RCC 7860 (cell line): Measurements from ENCODE around the gene ZNF491.
"Not testable (repeated sequence)": the region's sequence is repeated elsewhere in the genome, so short reads cannot be mapped to it uniquely, and the experiment has no call there.

Experiments used
- DNase-seq: peaks from one replicate; pipeline ENCODE4 v3.0.0-alpha.2; 2015; ENCODE audit warnings: low spot score
- FAIRE-seq: peaks from 2 replicates; lab custom pipeline; 2012; peaks lifted over from hg19 to GRCh38; lab: Jason Lieb, UNC

ZNF491 gene

DNA sequence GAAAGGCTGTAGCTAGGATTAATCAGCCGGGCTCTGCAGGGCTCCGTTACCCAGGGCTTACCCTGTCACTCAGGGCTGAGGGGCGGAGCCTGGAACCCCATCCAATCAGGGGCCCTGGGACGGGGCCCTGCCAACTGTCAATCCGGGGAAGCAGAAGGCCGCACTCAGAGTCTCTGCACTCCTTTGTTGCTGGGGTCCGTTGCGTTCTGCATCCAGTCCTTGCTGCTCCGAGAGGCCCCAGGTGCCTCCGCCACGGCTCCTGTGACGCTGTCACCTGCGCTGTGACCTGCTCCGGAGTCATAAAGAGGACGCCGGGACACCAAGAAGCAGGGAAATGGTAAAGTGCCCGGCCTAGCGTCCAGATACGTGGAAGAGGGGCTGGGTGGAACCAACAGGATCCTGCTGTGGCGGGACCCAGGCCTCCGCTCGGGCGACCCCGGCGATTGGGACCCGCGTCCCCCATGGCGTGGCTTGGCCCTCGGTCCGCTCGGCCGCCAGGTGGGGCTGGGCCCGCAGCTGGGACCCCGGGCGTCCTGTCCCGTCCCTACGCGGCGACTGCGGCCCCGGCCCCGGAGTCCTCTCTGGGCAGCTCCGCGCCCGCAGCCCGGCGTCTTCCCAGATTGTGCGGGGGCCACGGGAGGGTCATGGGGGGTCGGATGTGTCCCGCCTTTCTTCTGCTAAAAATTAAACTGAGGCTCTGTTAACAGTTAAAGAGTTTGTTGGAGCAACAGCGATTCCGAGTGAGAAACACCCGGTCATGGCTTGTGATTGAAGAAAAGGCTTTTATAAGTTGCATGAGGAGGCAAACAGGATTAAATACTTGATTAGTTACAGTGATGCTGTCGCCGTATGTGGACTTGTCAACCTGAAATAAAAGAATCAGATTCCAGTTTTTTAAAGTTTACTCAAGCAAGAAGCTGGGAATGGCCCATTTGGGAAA is at the start of gene ZNF491:
TSS of gene ZNF491 (plus strand) at position 133 of the 940 bp plus-strand sequence. CDS start 7,431 bp downstream, outside the sequence.
- FAIRE-seq = peak; percentile 72
- DNase-seq = peak; percentile 75

DNA sequence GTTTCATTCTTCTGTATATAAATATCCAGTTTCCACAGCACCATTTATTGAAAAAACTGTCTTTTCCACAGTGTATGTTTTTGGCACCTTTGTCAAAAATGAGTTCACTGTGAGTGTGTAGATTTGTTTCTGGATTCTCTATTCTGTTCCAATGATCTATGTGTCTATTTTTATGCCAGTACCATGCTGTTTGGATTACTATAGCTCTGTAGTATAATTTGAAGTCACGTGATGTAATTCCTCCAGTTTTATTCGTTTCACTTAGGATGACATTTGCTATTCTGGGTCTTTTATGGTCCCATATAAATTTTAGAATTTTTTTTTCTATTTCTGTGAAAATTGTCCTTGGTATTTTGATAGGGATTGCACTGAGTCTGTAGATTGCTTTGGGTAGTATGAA is 48.6 kb upstream of the ZNF491 start:
- FAIRE-seq = no peak
- DNase-seq = no peak

- DNase-seq = no peak
- FAIRE-seq = no peak
These were observed 46.0 kb upstream of the ZNF491 start for GRCh38 chr19:11752244-11752736.

GRCh38 chr19:11754663-11755062 is 43.7 kb upstream of the ZNF491 start:
- FAIRE-seq (no peak), DNase-seq (no peak)

- FAIRE-seq (no peak), DNase-seq (no peak)
These were observed 41.4 kb upstream of the ZNF491 start for GRCh38 chr19:11756965-11757364.

DNA sequence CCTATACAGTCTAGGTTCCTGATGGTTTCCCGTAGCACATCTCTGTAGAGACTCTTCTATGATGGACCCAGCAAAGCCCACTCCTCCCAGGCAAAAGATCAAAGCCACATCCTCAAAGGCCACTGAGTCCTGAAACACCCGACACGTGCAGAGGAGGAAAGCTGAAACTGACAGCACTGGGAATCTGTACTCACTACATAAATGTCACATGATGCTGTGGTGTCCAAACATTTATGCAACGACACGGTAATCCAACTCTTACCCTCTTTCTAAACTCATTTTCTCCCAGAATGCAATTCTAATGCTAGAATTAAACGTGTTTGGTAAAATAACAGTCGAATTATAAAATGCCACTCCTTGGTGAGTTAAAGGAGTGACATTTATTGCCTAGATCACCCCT is 38.5 kb upstream of the ZNF491 start:
- FAIRE-seq (no peak), DNase-seq (no peak)

- FAIRE-seq (no peak), DNase-seq (no peak)
These were observed 35.2 kb upstream of the ZNF491 start for GRCh38 chr19:11763117-11763516.

- FAIRE-seq (no peak), DNase-seq (no peak)
These were observed 34.7 kb upstream of the ZNF491 start for GRCh38 chr19:11763611-11764010.

DNA sequence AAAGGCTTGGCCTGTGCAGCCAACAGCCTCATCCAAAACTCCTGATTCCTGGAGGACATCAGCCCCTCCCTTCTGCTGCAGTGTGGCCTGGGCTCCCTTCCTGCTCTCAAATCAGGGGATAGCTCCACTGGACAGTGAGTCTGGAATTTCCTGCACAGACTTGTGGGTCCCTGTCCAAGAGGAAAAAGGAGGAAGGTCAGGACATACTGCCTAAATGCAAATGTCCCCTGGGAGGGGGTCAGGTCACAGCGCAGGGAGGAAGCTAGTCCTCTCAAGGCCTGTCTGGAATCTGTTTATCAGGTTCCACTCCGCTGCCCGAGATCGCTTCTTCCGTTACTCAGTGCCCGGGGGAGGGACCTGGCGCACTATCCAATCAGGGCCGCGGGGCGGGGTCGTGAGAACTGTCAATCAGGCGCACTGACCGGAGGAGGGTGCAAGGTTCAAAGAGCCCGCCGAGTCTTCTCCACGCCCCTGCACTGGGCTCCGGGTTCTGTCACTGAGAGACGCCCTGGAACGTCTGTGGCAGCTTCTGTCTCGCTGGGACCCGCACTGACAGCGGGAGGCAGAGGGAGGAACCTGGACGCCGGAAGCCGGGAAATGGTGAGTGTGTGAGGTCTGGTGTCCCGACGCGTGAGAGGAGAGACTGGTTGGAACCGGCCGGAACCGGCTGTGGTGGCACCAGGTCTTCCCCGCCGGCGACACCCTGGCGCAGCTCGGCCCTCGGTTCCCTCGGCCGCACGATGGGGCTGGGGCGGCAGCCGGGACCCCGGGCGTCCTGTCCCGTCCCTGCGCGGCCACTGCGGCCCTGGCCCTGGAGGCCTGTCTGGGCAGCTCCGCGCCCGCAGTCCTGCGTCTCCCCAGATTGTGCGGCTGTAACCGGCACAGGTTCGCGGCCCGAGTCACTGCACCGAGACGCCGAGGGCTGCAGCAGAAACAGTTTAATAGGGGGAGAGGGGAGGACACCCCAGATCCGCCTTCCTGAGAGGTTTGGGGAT is 31.4 kb upstream of the ZNF491 start, which contains the start of gene ZNF441:
TSS of gene ZNF441 (plus strand) at position 404 of the 995 bp plus-strand sequence. CDS start at position 598, 194 bp downstream.
- peak; percentile 89 for FAIRE-seq
- peak; percentile 93 for DNase-seq

DNA sequence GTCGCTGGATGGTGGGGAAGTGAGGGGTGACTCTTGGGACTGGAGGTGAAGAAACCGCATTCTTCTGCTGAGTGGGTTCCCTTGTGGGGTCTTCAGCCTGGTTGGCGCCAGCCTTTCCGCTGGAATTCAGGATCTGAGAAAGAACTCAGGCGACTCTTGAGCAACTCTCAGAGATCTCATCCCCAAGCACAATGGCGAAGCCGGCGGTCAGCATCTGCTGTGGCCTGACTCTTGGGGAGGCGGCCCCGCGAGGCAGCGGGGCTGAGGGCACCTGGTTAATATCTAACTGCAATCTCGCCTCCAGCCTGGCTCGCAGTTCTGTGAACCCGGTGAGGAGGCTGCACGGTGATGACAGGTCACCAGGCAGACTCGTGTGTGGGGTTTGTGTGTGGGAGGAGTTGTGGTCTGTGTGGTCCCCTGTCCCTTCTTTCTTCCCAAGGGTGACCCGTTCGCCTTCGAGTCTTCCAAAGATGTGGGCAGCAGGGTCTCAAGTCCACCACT is 30.6 kb upstream of the ZNF491 start:
- DNase-seq (peak; percentile 75), FAIRE-seq (peak; percentile 83)

GRCh38 chr19:11769995-11770394 is 28.3 kb upstream of the ZNF491 start:
- DNase-seq = no peak
- no peak for FAIRE-seq

- not testable (repeated sequence) for DNase-seq
These were observed 26.8 kb upstream of the ZNF491 start for GRCh38 chr19:11771520-11771919.

GRCh38 chr19:11776669-11777068 is 21.7 kb upstream of the ZNF491 start:
- DNase-seq, FAIRE-seq: not testable (repeated sequence)

More at GRCh38 chr19:11771520-11771919, 26.8 kb upstream of the ZNF491 start:
- FAIRE-seq = not testable (repeated sequence)

GRCh38 chr19:11780431-11781020 is 17.8 kb upstream of the ZNF491 start:
- FAIRE-seq = no peak
- no peak for DNase-seq

DNA sequence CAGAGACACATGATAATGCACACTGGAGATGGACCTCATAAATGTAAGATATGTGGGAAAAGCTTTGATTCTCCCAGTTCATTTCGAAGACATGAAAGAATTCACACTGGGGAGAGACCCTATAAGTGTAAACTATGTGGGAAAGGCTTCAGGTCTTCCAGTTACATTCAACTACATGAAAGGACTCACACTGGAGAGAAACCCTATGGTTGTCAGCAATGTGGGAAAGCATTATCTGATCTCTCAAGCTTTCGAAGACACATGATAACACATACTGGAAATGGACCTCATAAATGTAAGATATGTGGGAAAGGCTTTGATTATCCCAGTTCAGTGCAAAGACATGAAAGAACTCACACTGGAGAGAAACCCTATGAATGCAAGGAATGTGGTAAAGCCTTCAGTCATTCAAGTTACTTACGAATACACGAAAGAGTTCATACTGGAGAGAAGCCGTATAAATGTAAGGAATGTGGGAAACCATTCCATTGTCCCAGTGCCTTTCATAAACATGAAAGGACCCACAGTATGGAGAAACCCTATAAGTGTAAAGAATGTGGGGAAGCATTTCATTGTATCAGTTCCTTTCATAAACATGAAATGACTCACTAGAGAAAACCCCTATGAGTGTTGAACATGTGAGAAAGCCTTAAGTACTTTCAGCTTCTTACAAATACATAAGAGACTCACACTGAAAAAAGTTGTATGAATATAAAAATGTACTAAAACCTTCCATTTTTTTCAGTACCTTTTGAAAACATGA is 16.8 kb upstream of the ZNF491 start:
- FAIRE-seq = no peak
- DNase-seq = no peak

DNA sequence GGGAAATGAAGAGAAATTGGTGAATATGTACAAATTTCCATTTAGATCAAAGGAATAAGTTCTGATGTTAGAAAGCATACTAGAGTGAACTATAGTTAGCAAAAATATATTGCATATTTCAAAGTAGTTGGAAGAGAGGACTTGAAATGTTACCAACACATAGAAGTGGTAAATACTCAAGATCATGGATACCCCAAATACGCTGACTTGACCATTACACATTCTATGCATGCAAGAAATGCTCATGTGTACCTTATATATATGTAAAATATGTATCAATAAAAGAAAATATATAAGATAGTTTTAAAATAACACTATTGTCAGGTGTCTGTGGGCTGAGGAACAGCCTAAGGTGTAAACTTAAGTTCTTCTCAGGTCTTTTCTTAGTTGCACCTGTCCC is 14.6 kb upstream of the ZNF491 start:
- FAIRE-seq (no peak), DNase-seq (no peak)

- no peak for FAIRE-seq
- no peak for DNase-seq
These were observed 14.0 kb upstream of the ZNF491 start for GRCh38 chr19:11784356-11784755.

- DNase-seq = no peak
- no peak for FAIRE-seq
These were observed 10.8 kb upstream of the ZNF491 start for GRCh38 chr19:11787536-11787935.

DNA sequence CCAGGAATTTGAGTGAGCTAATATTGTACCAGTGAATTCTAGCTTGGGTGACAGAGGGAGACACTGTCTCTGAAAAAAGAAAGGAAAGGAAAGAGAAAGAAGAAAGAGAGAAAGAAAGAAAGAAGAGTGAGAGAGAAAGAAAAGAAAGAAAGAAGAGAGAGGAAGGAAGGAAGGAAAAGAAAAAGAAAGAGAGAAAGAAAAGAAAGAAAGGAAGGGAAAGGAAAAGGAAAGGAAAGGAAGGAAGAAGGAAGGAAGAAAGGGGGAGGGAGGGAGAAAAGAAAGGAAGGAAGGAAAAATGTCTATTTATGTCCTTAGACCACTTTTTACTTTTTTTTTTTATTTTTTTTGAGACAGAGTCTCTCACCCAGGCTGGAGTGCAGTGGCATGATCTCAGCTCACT is 5.4 kb upstream of the ZNF491 start:
- FAIRE-seq (no peak), DNase-seq (no peak)

- peak; percentile 69 for FAIRE-seq
- peak; percentile 78 for DNase-seq
These were observed 832 bp upstream of the ZNF491 start for GRCh38 chr19:11797491-11797890.
